MM.1S (cell line): ENCODE results near the gene AIDA.

ENCODE experiments used
- EZH2 ChIP-seq: fragments of 300-600 bp; sonication (generic); optimal IDR thresholded peaks from 2 replicates; pipeline ENCODE3; 2017; ENCODE audit warnings: low read depth, mild to moderate bottlenecking, antibody characterized with exemption, low read length, mixed read lengths
- TF ChIP-seq, protein P1 (sequence below): fragments of 300-600 bp; sonication (generic); IDR thresholded peaks from 2 replicates; pipeline ENCODE4 v1.5.1; 2016; ENCODE audit warnings: antibody characterized with exemption, low read length, mixed read lengths

DNA sequence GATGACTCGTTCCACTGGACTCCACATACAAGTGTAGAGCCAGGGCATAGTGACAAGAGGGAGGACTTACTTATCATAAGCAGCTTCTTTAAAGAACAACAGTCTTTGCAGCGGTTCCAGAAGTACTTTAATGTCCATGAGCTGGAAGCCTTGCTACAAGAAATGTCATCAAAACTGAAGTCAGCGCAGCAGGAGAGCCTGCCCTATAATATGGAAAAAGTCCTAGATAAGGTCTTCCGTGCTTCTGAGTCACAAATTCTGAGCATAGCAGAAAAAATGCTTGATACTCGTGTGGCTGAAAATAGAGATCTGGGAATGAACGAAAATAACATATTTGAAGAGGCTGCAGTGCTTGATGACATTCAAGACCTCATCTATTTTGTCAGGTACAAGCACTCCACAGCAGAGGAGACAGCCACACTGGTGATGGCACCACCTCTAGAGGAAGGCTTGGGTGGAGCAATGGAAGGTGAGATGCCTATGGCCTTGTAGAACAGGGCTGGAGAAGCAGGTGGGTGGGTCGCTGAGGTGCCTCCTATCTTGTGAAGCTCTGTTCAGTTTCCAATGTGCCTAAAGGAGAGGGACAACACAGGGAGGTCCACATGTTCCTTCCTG lies 82.3 kb downstream of the AIDA start:
- no peak for TF ChIP-seq EZH2
- TF ChIP-seq, protein P1, sequence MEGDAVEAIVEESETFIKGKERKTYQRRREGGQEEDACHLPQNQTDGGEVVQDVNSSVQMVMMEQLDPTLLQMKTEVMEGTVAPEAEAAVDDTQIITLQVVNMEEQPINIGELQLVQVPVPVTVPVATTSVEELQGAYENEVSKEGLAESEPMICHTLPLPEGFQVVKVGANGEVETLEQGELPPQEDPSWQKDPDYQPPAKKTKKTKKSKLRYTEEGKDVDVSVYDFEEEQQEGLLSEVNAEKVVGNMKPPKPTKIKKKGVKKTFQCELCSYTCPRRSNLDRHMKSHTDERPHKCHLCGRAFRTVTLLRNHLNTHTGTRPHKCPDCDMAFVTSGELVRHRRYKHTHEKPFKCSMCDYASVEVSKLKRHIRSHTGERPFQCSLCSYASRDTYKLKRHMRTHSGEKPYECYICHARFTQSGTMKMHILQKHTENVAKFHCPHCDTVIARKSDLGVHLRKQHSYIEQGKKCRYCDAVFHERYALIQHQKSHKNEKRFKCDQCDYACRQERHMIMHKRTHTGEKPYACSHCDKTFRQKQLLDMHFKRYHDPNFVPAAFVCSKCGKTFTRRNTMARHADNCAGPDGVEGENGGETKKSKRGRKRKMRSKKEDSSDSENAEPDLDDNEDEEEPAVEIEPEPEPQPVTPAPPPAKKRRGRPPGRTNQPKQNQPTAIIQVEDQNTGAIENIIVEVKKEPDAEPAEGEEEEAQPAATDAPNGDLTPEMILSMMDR: no peak
